ENCODE data around the gene DCDC1.
A peak's percentile ranks its signal among the peaks of the same experiment; 100 is the strongest.
"Not testable (repeated sequence)": the region's sequence is repeated elsewhere in the genome, so short reads cannot be mapped to it uniquely, and the experiment has no call there.

Gene DCDC1

DNA sequence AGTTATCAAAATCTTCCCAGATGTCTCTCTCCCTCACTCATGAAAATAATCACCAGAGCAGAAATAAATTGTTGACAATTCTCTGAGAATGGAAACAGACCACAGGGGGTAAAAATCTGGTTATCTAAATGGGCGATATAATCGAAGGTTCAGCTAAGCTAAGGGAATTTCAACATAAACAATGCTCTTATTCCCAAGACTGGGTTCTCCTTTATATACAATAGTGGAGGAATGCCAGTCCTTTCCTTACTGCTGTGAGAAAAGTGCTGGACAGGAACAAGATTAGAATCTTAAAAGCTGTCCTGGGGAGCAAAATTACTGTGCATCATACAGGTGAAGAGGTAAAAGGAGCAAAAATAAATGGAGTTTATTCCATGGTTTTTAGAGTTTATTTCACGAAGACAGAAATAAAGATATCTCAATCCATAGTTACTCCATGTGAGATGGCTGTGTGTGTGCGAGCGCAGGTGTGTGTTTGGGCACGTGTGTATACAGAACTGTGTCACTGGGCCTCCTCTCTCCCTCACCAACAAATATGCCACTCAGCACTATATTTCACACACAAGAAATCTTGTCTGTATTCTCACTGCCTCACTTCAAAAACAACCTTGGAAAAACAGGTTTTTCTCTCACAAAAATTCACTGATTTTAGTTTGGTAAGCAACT, 385.6 kb downstream of the DCDC1 start:
- no peak for DNase-seq

GRCh38 chr11:30983143-30983542, 386.4 kb downstream of the DCDC1 start:
- DNase-seq, result no peak

DNA sequence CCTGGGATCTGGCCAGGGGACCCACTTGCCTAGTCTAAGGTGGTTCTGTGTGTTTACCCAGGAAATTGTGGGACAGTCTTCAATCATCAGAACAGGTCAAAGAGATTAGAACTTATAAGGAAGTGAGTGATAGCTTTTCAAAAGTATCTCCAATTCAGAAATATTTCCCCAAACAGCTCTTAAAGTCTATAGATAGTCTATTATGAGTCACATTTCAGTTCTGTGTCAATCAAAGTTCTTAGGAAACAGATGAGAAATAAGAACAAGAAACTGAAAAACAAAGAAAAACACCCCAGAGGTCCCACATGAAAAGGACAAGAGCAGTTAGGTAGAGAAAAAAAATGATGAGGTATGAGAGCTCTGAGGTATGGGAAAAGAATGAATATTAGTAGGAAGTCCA, 402.0 kb downstream of the DCDC1 start:
- no peak for DNase-seq

GRCh38 chr11:30960387-30960992, 409.0 kb downstream of the DCDC1 start:
- peak; percentile 28 for DNase-seq

DNA sequence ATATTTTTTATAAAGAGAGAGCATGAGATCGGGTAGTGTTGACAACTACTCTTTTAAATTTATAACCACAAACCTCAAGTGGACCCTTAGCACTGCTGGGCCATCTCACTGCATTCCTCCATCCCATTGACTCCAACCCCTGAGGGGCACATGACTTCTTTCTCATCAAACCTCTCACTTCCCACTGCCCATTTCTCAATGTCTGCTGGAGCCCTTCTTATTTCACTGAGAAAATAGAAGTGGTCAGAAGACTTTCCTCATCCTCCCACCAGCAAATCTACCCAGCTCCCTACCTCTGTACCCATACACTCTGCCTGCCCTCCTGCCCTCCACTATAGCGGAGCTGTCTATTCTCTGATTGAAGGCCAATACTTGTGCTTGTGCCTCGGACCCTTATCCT, 412.8 kb downstream of the DCDC1 start:
- DNase-seq, result peak; percentile 31

DNA sequence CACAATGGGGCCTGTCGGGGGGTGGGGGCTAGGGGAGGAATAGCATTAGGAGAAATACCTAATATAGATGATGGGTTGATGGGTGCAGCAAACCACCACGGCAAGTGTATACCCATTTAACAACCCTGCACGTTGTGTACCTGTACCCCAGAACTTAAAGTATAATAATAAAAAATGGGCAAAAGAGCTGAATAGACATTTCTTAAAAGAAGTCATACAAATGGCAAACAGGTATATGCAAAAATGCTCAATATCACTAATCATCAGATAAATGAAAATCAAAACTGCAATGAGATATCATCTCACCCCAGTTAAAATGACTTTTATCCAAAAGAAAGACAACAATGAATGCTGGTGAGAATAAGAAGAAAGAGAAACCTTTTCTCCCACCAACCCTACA, 419.7 kb downstream of the DCDC1 start:
- DNase-seq, result no peak

DNA sequence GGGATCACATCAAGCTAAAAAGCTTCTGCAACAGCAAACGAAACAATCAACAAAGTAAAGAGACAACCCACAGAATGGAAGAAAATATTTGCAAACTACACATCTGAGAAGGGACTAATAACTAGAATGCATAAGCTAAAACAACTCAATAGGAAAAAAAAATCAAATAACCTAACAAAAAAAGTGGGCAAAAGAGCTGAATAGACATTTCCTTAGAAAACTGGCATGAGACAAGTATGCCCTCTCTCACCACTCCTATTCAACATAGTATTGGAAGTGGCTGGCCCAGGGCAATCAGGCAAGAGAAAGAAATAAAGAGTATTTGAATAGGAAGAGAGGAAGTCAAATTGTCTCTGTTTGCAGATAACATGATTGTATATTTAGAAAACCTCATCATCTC, 421.8 kb downstream of the DCDC1 start:
- not testable (repeated sequence) for DNase-seq

- DNase-seq, result no peak
Measured at GRCh38 chr11:30938810-30939209, 430.7 kb downstream of the DCDC1 start.

- DNase-seq, result no peak
Measured at GRCh38 chr11:30938171-30938570, 431.4 kb downstream of the DCDC1 start.

GRCh38 chr11:30936491-30936890, 433.0 kb downstream of the DCDC1 start:
- DNase-seq, result no peak

- no peak for DNase-seq
Measured at GRCh38 chr11:30935861-30936260, 433.7 kb downstream of the DCDC1 start.

- DNase-seq, result no peak
Measured at GRCh38 chr11:30926130-30926529, 443.4 kb downstream of the DCDC1 start.

- DNase-seq, result peak; percentile 37
Measured at GRCh38 chr11:30921811-30922210, 447.7 kb downstream of the DCDC1 start.

DNA sequence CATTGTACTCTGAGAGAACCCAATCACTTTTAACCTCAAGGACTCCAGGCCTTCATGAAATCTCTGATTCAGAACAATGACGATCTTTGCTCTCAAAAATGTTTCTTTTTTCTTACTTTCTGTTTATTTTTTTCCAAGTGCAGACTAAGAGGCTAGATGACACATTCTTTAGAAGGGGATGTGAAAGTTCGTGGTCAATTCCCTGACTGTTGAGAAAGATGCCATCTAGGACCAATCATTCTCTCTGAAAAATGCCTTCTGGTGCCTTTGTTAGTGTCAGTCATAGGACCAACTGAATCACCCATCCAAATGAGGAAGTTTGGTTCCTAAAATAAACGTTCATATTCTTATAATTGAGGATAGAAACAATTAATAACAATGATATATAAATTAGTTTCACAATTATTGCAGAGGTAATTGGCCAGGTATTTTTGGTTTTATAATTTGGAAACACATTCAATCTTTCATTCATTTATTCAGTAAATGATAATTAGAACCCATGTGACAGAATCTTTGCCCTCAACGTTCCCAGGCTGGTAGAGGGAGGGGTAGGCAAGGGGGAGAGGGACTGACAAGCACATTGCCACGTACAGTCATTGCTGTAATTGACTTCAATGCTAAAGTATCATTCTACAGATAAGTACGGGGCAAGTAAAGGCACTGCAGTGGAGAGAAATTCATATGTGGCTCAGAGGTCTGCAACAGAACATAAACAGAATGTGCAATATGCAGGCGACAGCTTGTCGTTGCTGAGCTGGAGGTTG, 450.0 kb downstream of the DCDC1 start:
- peak; percentile 94 for DNase-seq

DNA sequence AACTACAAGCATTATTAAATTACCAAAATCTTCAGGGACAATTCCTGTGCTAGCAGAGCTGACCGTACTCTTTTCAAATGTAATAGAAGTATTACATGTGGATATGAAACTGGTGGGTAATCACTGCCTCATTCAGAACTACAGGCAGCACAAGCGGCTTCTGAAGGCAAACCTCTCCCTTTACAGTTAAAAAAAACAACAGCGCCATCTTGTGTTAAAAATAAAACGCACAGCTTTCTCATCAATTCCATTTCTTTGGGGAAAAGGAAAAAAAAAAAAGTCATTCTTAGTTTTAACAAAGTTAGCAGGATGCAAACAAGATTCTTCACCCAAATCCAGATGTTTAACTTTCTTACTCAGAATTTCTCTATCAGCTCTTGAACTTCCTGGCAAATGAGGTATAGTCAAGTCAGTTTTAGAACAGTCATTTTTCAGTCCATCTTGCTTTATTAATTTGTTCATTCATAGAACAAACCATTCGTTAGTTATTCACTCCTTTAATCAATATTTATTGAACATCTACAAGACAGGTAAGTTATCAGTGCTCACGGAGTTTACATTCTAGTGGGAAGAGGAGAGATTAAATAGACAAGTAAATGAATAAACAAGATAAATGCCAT, 451.6 kb downstream of the DCDC1 start:
- peak; percentile 90 for DNase-seq

GRCh38 chr11:30917266-30917665, 452.3 kb downstream of the DCDC1 start:
- peak; percentile 34 for DNase-seq

- no peak for DNase-seq
Measured at GRCh38 chr11:30916764-30917163, 452.8 kb downstream of the DCDC1 start.

DNA sequence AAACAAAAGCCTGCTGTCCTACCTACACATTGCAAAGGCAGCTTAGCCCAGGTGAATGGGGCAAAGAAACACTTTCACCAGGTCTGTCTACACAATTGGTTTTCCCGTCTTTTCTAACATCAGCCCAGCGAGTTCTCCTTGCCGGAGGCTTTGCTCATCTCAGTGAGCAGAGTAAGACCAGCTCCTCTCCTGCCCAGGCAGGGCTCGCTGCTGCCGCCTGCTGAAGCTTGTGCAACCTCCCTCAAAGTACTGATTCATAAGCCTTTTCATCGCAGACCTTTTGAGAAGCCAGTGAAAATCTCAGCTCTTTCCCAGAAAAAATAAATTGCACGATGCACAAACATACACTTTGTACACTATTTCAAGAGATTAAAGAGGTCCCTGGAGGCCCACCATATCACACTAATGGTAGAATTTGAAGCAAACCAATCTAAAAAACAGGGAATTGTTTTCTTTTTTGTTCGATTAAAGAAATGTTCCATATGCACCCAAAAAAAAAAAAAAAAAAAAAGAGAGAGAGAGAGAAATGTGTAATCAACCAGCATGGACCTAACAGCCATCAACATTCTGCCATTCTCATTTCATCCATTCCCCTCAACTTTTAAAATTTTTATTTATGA, 455.3 kb downstream of the DCDC1 start:
- peak; percentile 54 for DNase-seq

DNA sequence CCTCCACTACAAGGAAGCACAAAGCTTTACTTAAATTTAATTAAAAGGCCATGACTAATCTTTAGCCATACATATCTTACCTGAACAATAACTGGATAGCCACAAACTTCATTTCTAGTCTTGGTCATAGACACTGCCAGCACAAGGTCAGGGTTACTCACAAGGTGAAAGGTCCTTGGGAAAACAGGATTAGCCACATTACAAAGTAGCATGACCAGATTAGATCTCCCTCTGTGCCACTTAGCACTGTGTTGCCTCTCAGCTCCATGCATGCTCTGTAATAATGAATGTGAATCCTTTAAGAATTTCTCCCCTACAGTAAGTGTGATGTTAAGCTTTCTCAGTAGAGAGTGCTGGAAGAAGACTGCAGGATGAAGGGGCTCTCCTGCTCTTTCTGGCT, 458.3 kb downstream of the DCDC1 start:
- no peak for DNase-seq

- no peak for DNase-seq
Measured at GRCh38 chr11:30908857-30909256, 460.7 kb downstream of the DCDC1 start.

DNA sequence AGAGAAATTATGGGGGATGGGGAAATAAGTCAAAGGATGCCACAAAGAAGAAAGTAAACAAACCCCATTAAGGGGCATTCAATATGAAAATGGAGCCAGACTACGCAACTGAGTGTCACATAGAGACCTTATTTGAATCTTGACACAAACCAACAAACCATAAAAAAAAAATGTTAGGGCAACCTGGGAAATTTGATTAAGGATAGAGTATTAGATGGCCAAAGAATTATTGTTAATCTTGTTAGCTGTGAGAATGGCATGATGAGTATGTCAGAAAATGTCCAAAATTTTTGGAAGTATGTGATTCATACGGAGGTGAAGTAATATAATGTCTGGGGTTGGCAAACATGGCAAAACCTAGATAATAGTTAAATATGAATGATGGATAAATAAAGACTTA, 461.3 kb downstream of the DCDC1 start:
- DNase-seq, result no peak

GRCh38 chr11:30902929-30903328, 466.6 kb downstream of the DCDC1 start:
- DNase-seq, result no peak

- DNase-seq, result no peak
Measured at GRCh38 chr11:30895046-30895445, 474.5 kb downstream of the DCDC1 start.

All from suppressor macrophage treated with lipopolysaccharide for 4 hours (primary cell).